Fibroblast of skin of left quadriceps (primary cell): ENCODE data around the gene MYD88.

Source experiments
- DNase-seq, 2 experiments: peaks; one replicate each; pipeline ENCODE4 v3.0.0-alpha.2; 2013; ENCODE audit warnings: low read depth in 2 of 2

The MYD88 gene

DNA sequence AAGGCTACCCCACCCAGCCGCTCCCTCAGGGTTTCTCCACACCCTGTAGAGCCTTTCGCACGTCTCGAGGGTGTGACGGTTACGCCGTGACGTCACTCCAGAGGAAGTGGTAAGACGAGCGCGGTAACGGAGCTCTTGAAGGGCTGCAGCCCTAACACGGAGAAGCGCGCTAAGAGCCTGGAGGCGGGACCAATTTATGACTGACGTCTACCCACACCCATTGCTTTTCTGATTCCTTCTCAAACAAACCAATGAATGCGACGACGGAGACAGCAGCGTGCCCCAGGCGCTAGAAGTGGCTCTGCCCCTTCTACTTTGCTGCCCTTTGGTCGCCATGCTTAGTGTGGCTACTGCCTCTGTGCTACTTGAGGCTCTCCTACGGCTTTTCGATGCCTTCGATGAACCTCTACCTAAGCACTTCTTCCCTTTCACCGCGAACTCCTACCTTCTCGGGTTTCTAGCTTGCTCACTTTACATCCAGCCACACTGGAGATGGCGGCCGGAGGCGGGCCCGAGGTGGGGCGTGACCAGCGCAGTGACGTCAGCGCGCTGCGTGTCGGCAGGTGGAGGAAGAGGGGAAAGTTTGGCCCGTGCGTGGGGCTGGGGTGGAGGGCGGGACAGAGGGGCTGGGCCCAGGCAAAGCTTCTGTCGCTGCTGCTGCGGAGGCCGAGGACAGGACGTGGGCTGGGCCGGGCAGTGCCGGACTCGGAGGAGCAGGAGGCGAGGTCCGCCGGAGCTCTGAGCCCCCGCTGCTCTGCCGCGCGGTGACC is 26.7 kb downstream of the MYD88 start, which contains the start of gene OXSR1:
OXSR1 (plus strand) TSS at position 586 of the 770 bp plus-strand sequence. CDS start 340 bp downstream, outside the sequence.
- DNase-seq, result peak; percentile 99

DNA sequence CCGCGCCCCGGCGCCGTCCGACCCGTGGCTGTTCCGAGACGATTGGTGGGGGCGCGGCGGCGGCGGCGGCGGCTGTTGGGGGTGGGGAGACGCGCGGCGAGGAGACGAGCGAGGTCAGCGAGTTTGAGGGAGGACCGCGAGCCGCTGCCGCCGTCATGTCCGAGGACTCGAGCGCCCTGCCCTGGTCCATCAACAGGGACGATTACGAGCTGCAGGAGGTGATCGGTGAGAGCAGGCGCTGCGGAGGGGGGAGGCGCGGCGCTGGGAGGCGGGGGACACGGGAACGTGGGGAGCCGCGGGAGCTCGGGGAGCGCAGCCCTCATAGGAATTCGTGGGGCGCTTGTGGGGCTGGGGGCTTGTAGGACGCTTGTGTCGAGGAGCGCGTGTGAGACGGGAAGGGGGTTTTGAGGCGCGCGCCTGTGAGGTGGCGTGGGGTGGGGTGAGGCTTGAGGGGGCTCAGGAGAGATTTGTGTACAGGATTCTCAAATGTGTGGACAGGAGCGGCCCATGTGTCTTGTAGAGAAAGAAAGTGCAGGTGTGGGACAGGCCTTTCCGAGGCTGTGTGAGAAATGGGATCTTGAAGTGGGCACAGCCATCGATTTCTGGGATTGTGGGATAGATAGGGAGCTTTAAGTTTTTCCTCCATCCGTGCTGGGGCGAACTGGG is 27.4 kb downstream of the MYD88 start:
- no peak for DNase-seq

DNA sequence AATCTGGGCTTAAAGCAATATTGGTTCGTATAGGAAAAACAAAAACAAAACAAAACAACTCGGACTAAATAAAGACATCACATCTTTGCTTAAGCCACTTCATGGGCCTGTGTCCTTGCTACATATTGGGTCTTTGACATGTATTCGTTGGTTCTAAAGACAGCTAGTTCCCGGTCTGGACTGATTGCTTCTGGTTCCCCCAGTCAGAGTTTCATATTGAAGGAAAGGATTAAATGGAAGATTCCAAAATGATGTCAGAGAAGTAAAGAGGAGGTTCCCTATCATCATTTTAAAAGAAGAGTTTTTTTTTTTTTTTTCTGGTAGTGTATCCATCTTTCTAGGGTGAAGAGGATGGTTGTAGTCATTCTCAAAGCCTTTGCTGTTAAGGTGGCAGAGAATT is 29.1 kb downstream of the MYD88 start:
- no peak for DNase-seq

DNA sequence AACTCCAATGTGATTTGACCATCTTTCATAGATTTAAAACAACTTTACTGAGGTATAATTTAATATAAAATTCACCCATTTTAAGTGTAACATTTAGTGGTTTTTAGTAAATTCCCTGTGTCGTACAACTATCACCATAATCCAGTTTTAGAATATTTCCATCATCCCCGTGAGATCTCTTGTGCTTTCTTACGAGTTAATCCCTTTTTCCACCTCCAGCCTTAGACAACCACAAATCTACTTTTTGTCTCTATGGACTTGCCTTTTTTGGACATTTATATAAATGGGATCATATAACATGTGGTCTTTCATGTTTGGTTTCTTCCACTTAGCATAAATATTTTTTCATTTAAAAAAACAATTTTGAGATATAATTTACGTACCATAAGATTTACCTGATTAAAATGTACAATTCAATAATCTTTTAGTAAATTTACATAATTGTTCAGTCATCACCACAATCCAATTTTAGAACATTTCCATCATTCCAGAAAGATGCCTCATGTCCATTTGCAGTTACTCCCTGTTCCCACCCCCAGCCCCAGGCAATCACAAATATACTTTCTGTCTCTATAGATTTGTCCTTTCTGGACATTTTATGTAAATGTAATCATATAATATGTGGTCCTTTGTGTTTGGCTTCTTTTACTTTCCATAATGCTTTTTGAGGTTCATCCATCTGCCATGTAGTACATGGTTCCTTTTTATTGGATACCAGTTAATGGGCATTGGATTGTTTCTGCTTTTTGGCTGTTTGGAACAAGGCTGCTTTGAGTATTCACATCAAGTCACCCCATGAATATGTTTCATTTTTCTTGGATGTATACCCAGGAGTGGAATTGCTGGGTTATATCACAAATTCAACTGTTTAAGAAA is 29.9 kb downstream of the MYD88 start:
- peak in 1 of 2 experiments; percentile 34 for DNase-seq

DNA sequence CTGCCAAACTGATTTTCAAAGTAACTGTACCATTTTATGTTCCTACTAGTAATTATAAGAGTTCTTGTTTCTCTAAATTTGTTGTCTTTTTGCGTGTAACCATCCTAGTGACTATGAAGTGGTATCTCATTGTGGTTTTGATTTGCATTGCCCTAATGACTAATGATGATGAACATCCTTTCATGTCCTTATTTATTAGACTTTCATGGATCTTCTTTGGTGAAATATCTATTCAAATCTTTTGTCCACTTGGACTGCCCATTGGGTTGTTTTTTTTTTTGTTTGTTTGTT is 30.5 kb downstream of the MYD88 start:
- DNase-seq, result no peak

DNA sequence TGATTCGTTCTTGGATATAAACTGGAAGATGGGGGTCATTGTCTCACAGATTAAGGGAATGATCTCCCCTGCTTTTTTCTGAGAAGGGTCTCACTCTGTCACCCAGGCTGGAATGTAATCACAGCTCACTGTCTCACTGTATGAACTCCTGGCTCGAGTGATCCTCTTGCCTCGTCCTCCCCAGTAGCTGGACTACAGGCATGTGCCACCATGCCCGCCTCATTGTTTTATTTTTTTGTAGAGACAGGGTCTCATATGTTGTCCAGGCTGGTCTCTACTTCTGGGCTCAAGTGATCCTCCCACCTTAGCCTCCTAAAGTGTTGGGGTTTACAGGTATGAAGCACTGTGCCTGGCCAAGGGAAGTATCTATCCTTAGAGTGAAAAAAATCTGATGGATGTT is 32.3 kb downstream of the MYD88 start:
- no peak for DNase-seq

DNA sequence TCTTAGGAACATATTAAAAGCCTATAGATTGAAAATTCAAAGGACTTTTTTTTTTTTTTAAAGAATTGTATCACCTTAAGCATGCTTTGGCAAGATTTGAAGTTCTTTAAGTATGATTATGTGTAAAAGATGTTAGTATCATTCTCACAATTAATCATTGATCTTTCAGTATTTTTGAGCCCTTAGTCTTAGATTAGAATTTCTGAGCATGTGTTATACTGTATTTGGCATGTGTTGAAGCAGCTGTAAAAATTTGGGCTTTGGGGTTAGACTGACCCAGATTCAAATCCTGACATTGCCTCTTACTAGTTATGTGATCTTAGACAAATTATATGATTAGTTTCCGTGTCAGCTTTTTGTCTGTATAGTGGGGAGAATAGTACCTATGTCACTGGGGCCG is 33.2 kb downstream of the MYD88 start:
- no peak for DNase-seq

DNA sequence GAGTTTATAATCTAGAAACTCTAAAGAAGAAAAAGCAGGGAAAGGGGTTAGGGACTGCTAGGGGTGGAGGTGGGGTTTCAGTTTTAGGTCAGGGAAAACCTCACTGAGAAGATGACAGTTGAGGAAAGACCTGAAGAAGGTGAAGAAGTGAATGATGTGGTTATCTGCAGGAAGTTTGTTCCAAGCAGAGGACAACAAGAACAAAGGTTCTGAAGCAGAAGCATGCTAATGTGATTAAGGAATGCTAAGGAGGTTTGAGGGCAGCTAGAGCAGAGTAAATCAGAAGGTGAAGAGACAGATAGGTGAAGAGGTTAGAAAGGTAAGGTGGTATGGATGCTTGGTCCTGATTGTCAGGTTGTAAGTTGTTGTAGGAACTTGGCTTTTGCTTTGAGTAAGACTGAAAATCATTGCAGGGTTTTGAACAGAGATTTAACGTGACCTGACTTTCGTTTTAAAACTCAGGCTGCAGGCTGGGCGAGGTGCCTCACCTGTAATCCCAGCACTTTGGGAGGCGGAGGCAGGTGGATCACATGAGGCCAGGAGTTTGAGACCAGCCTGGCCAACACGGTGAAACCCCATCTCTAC is 35.5 kb downstream of the MYD88 start:
- no peak for DNase-seq

DNA sequence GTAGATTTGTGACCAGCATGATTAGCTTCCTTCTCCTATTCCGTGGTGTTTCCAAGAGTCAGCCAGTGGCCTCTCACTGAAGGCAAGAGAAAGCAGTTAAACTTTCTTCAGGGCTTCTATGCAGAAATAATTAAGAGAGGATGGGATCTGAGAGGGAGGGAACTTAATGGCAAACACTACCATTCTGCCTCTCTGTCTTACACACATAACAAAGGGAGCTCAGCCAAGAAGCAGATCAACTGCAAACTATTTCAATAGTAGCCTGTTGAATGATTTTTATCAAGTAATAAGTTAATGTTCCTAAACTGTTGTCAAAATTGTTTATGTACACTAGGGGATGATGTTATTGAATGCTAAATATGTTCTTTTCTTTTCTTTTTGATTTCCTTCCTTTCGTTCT is 38.7 kb downstream of the MYD88 start:
- no peak for DNase-seq

DNA sequence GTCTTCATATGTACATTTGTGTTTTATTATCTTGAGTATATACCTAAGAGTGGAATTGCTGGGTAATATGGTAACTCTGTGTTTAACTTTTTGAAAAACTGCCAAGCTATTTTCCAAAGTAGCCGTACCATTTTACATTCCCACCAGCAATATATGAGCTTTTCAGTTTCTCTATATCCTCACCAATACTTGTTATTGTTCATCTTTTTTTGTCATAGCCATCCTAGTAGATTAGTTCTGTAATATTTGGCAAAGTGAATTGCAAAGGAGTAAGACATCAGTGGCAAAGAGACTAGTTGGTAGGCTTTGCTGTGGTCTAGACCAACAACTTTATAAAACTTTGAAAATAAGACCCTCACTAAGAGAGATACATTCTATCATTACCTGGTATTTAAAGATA is 48.3 kb downstream of the MYD88 start:
- no peak for DNase-seq

DNA sequence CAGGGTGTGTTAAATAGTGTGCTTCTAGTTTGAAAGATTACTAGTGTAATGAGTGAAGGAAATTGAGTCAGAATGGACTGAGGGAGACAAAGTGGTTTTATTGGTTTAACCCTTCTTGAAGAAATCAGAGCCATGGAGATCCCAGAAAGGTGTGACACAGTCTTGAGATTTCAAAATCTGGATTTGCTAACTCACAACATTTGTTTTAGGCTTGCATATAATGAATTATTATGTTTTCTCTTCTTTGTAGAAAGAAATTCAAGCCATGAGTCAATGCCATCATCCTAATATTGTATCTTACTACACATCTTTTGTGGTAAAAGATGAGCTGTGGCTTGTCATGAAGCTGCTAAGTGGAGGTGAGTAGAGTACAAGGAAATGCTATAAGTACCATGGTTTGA is 52.0 kb downstream of the MYD88 start:
- DNase-seq, result no peak
